Measurements from ENCODE around the gene PRR29.

The PRR29 gene

GRCh38 chr17:64048805-64049204 lies 50.7 kb downstream of the PRR29 start:
- POLR2A ChIA-PET, result interaction anchor here (1.3 kb wide), 1 partner anchor 97 kb away, joined by 3 read pairs; no protein-coding TSS in a partner anchor
- CTCF ChIA-PET, result interaction anchor here (1.0 to 11.3 kb wide), 3 partner anchors 13 to 85 kb away, joined by 3 to 169 read pairs (median 13); no protein-coding TSS in a partner anchor
- no peak for TF ChIP-seq CTCF (IDR thresholded peaks at IDR 0.05; ENCODE audit: control extremely low read depth, extremely low read depth, low read depth, missing control alignments)
- no peak for DNase-seq (ENCODE audit: extremely low spot score)

- no peak for DNase-seq (ENCODE audit: extremely low spot score)
- TF ChIP-seq CTCF (IDR thresholded peaks at IDR 0.05; ENCODE audit: control extremely low read depth, extremely low read depth, low read depth, missing control alignments), result no peak
- CTCF ChIA-PET, result interaction anchor here (1.4 to 11.3 kb wide), 4 partner anchors 10 to 82 kb away, joined by 3 to 169 read pairs (median 4); no protein-coding TSS in a partner anchor
- POLR2A ChIA-PET, result interaction anchor here (0.6 kb wide), 1 partner anchor 212 kb away, joined by 6 read pairs; no protein-coding TSS in a partner anchor
Observed at GRCh38 chr17:64051153-64051552, 53.0 kb downstream of the PRR29 start.

GRCh38 chr17:64053101-64053500 lies 55.0 kb downstream of the PRR29 start:
- TF ChIP-seq CTCF (IDR thresholded peaks at IDR 0.05; ENCODE audit: control extremely low read depth, extremely low read depth, low read depth, missing control alignments), result no peak
- ChIA-PET POLR2A (no interaction called here), CTCF (interaction anchor here (0.9 to 7.0 kb wide), 5 partner anchors 21 to 81 kb away, joined by 3 to 39 read pairs (median 6); partner anchors contain the start of gene ICAM2)
- DNase-seq (ENCODE audit: extremely low spot score), result no peak

Data from GM10248 (cell line).